Measurements from ENCODE around the gene DPYSL4.

The DPYSL4 gene

GRCh38 chr10:132250481-132251475, 64.0 kb downstream of the DPYSL4 start:
- Histone ChIP-seq H3K4me3 (ENCODE audit: low read length) (no peak overlapping the region), H3K27me3 (ENCODE audit: control insufficient read depth, insufficient read depth, low read length) (no peaks in the 10 kb centered on the region), H3K4me1 (ENCODE audit: control insufficient read depth, insufficient read depth, low read length) (no peaks in the 10 kb centered on the region), H3K36me3 (ENCODE audit: control insufficient read depth, insufficient read depth, low read length) (no peaks in the 10 kb centered on the region), H3K27ac (ENCODE audit: low read depth, low read length) (no peak overlapping the region), H3K9ac (ENCODE audit: low read length) (no peak overlapping the region)

- Histone ChIP-seq H3K4me1 (ENCODE audit: control insufficient read depth, insufficient read depth, low read length) (no peaks in the 10 kb centered on the region), H3K27ac (ENCODE audit: low read depth, low read length) (no peak overlapping the region), H3K27me3 (ENCODE audit: control insufficient read depth, insufficient read depth, low read length) (no peaks in the 10 kb centered on the region), H3K36me3 (ENCODE audit: control insufficient read depth, insufficient read depth, low read length) (no peaks in the 10 kb centered on the region), H3K9ac (ENCODE audit: low read length) (no peak overlapping the region), H3K4me3 (ENCODE audit: low read length) (no peak overlapping the region)
Observed at GRCh38 chr10:132251928-132252327, 65.2 kb downstream of the DPYSL4 start.

- Histone ChIP-seq H3K4me1 (ENCODE audit: control insufficient read depth, insufficient read depth, low read length) (no peaks in the 10 kb centered on the region), H3K4me3 (ENCODE audit: low read length) (no peak overlapping the region), H3K9ac (ENCODE audit: low read length) (no peak overlapping the region), H3K27me3 (ENCODE audit: control insufficient read depth, insufficient read depth, low read length) (no peaks in the 10 kb centered on the region), H3K27ac (ENCODE audit: low read depth, low read length) (no peak overlapping the region), H3K36me3 (ENCODE audit: control insufficient read depth, insufficient read depth, low read length) (no peaks in the 10 kb centered on the region)
Observed at GRCh38 chr10:132252412-132252811, 65.7 kb downstream of the DPYSL4 start.

GRCh38 chr10:132253092-132253687, 66.4 kb downstream of the DPYSL4 start:
- H3K4me3 ChIP-seq (ENCODE audit: low read length): no peak overlapping the region
- H3K4me1 ChIP-seq (ENCODE audit: control insufficient read depth, insufficient read depth, low read length): no peaks in the 10 kb centered on the region
- no peak overlapping the region for H3K9ac ChIP-seq (ENCODE audit: low read length)
- no peaks in the 10 kb centered on the region for H3K27me3 ChIP-seq (ENCODE audit: control insufficient read depth, insufficient read depth, low read length)
- no peaks in the 10 kb centered on the region for H3K36me3 ChIP-seq (ENCODE audit: control insufficient read depth, insufficient read depth, low read length)
- no peak overlapping the region for H3K27ac ChIP-seq (ENCODE audit: low read depth, low read length)

- Histone ChIP-seq H3K27ac (ENCODE audit: low read depth, low read length) (no peak overlapping the region), H3K27me3 (ENCODE audit: control insufficient read depth, insufficient read depth, low read length) (no peaks in the 10 kb centered on the region), H3K4me3 (ENCODE audit: low read length) (no peak overlapping the region), H3K4me1 (ENCODE audit: control insufficient read depth, insufficient read depth, low read length) (no peaks in the 10 kb centered on the region), H3K36me3 (ENCODE audit: control insufficient read depth, insufficient read depth, low read length) (no peaks in the 10 kb centered on the region), H3K9ac (ENCODE audit: low read length) (no peak overlapping the region)
Observed at GRCh38 chr10:132254841-132255240, 68.1 kb downstream of the DPYSL4 start.
